HG03469 (cell line): ENCODE results near the gene C16orf54.
"Not testable (repeated sequence)": the region's sequence is repeated elsewhere in the genome, so short reads cannot be mapped to it uniquely, and the experiment has no call there.

Experiments used
- ATAC-seq: cut with Tn5 transposase; IDR thresholded peaks from one replicate; pipeline ENCODE4 v1.9.1; 2021; ENCODE audit warnings: mild to moderate bottlenecking, moderate library complexity, moderate number of reproducible peaks; ENCODE audit not compliant: unreplicated experiment

C16orf54 gene

GRCh38 chr16:29743475-29743826 lies 2.3 kb downstream of the C16orf54 start:
- ATAC-seq, result no peak

- ATAC-seq, result no peak
Observed at GRCh38 chr16:29742683-29743275, 3.0 kb downstream of the C16orf54 start.

GRCh38 chr16:29740630-29741015 lies 5.2 kb downstream of the C16orf54 start:
- ATAC-seq, result not testable (repeated sequence)

GRCh38 chr16:29739927-29740629 lies 5.7 kb downstream of the C16orf54 start:
- ATAC-seq, result not testable (repeated sequence)

GRCh38 chr16:29738514-29738913 lies 7.3 kb downstream of the C16orf54 start:
- no peak for ATAC-seq

- ATAC-seq, result no peak
Observed at GRCh38 chr16:29737713-29738112, 8.1 kb downstream of the C16orf54 start.

- no peak for ATAC-seq
Observed at GRCh38 chr16:29736764-29737163, 9.0 kb downstream of the C16orf54 start.

GRCh38 chr16:29736112-29736511 lies 9.7 kb downstream of the C16orf54 start:
- no peak for ATAC-seq

- ATAC-seq, result no peak
Observed at GRCh38 chr16:29734786-29735185, 11.0 kb downstream of the C16orf54 start.

GRCh38 chr16:29731768-29732601 lies 13.8 kb downstream of the C16orf54 start:
- ATAC-seq, result not testable (repeated sequence)

- no peak for ATAC-seq
Observed at GRCh38 chr16:29730649-29731048, 15.1 kb downstream of the C16orf54 start.

GRCh38 chr16:29729116-29729521 lies 16.7 kb downstream of the C16orf54 start:
- no peak for ATAC-seq

- no peak for ATAC-seq
Observed at GRCh38 chr16:29727452-29727851, 18.3 kb downstream of the C16orf54 start.

- no peak for ATAC-seq
Observed at GRCh38 chr16:29726845-29727377, 18.9 kb downstream of the C16orf54 start.

GRCh38 chr16:29721167-29721879 lies 24.5 kb downstream of the C16orf54 start:
- ATAC-seq, result not testable (repeated sequence)

- ATAC-seq, result no peak
Observed at GRCh38 chr16:29720703-29721102, 25.1 kb downstream of the C16orf54 start.

GRCh38 chr16:29719063-29719462 lies 26.7 kb downstream of the C16orf54 start:
- no peak for ATAC-seq

- no peak for ATAC-seq
Observed at GRCh38 chr16:29717113-29717512, 28.7 kb downstream of the C16orf54 start.

- ATAC-seq, result no peak
Observed at GRCh38 chr16:29714972-29715371, 30.8 kb downstream of the C16orf54 start.

GRCh38 chr16:29714396-29714795 lies 31.4 kb downstream of the C16orf54 start:
- no peak for ATAC-seq

- no peak for ATAC-seq
Observed at GRCh38 chr16:29712809-29713208, 33.0 kb downstream of the C16orf54 start.
